Neural crest cell (in vitro differentiated cells): ENCODE results near the gene RIOK3. TPM values are rescaled to one million over a fixed set of nuclear protein-coding genes. Genes with fewer than 3 reads are reported as not detected.

ENCODE experiments used
- DNase-seq: peaks from one replicate; pipeline ENCODE4 v3.0.0; 2021; ENCODE audit warnings: low read depth, mixed read lengths, low spot score
- H3K27ac Mint-ChIP-seq: one replicate; pipeline ENCODE4 v1.8.0; 2021; ENCODE audit warnings: mild to moderate bottlenecking, mixed read lengths; ENCODE audit not compliant: unreplicated experiment
- H3K27me3 Mint-ChIP-seq: 2 replicates; pipeline ENCODE4 v1.8.0; 2021; ENCODE audit warnings: low read depth, mild to moderate bottlenecking, mixed read lengths
- H3K36me3 Mint-ChIP-seq: 2 replicates; pipeline ENCODE4 v1.8.0; 2021; ENCODE audit warnings: low read depth, mild to moderate bottlenecking, mixed read lengths
- H3K4me1 Mint-ChIP-seq: 2 replicates; pipeline ENCODE4 v1.8.0; 2021; ENCODE audit warnings: mixed read lengths
- H3K4me3 Mint-ChIP-seq: one replicate; pipeline ENCODE4 v1.8.0; 2021; ENCODE audit warnings: mild to moderate bottlenecking, mixed read lengths
- H3K9me3 Mint-ChIP-seq: 2 replicates; pipeline ENCODE4 v1.8.0; 2021; ENCODE audit warnings: mixed read lengths
- total RNA-seq: library from RNA; stranded (reverse); gene quantifications from 2 replicates; pipeline ENCODE4 v1.2.1, GENCODE V29; 2021
- TF ChIP-seq, protein P1 (sequence below): fragments of 200-600 bp; sonication (generic); conservative IDR thresholded peaks from 2 replicates; pipeline ENCODE4 v1.5.0; 2021; ENCODE audit warnings: antibody characterized with exemption, mild to moderate bottlenecking

Gene RIOK3
- total RNA-seq, 1 donor from 2014 or later = 39.4 TPM

DNA sequence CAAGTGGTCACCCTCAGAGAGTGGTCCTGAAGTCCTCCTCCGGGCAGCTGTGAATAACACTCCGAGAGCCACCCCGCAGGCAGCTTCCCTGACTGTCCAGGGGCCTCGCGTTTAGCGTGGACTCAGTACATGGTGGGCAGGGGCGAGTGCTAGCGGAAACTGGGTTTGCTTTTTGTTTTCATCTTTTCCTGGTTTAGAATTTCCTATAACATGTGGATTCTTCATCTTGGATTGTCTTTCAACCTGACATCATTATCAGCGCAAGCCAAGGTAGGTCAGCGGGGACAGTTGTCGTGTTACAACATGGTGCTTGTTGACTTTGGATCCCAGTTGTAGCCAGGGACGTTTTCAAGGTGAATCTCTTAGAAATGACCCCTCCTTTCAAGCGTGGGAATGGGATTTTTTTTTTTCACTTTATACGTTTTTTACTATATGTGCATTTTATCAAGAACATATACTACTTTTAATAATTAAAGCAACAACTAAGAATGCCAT is 71.2 kb downstream of the RIOK3 start:
- Mint-ChIP-seq H3K4me1 (no peaks in the 10 kb centered on the region), H3K9me3 (no peaks in the 10 kb centered on the region), H3K27ac (no peak overlapping the region), H3K27me3 (no peaks in the 10 kb centered on the region), H3K4me3 (no peak overlapping the region), H3K36me3 (peaks cover 31% of the 10 kb centered on the region)
- TF ChIP-seq, protein P1, sequence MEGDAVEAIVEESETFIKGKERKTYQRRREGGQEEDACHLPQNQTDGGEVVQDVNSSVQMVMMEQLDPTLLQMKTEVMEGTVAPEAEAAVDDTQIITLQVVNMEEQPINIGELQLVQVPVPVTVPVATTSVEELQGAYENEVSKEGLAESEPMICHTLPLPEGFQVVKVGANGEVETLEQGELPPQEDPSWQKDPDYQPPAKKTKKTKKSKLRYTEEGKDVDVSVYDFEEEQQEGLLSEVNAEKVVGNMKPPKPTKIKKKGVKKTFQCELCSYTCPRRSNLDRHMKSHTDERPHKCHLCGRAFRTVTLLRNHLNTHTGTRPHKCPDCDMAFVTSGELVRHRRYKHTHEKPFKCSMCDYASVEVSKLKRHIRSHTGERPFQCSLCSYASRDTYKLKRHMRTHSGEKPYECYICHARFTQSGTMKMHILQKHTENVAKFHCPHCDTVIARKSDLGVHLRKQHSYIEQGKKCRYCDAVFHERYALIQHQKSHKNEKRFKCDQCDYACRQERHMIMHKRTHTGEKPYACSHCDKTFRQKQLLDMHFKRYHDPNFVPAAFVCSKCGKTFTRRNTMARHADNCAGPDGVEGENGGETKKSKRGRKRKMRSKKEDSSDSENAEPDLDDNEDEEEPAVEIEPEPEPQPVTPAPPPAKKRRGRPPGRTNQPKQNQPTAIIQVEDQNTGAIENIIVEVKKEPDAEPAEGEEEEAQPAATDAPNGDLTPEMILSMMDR = no peak
- DNase-seq = no peak

DNA sequence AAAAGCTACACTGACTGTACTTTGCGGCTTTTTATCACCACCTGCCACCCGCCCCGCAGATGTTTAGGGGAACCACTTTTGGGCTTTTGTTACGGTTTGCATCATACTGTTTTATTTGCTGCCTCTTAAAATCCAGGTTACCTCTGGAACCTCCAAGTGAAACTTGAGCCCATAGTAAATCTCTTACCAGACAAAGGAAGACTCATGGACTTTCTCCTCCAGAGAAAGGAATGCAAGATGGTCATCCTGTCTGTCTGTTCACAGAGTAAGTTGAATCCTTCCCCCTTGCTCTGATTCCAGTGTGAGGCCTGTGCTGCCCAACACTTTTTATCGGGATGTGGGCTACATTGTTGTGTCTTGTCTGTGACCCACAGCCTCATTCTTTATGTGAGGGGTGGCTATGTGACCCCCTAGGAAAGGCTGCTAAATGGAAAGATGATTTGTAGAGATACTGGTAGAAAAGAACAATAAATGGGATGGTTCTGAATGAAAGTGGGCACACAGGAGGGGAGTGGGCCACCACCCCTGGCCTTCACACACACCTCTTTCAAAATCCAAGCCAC is 73.5 kb downstream of the RIOK3 start:
- Mint-ChIP-seq H3K27ac (no peak overlapping the region), H3K9me3 (no peaks in the 10 kb centered on the region), H3K27me3 (no peaks in the 10 kb centered on the region), H3K4me1 (no peaks in the 10 kb centered on the region), H3K4me3 (no peak overlapping the region), H3K36me3 (peaks cover 23% of the 10 kb centered on the region)
- TF ChIP-seq, protein P1 = no peak
- DNase-seq = no peak

DNA sequence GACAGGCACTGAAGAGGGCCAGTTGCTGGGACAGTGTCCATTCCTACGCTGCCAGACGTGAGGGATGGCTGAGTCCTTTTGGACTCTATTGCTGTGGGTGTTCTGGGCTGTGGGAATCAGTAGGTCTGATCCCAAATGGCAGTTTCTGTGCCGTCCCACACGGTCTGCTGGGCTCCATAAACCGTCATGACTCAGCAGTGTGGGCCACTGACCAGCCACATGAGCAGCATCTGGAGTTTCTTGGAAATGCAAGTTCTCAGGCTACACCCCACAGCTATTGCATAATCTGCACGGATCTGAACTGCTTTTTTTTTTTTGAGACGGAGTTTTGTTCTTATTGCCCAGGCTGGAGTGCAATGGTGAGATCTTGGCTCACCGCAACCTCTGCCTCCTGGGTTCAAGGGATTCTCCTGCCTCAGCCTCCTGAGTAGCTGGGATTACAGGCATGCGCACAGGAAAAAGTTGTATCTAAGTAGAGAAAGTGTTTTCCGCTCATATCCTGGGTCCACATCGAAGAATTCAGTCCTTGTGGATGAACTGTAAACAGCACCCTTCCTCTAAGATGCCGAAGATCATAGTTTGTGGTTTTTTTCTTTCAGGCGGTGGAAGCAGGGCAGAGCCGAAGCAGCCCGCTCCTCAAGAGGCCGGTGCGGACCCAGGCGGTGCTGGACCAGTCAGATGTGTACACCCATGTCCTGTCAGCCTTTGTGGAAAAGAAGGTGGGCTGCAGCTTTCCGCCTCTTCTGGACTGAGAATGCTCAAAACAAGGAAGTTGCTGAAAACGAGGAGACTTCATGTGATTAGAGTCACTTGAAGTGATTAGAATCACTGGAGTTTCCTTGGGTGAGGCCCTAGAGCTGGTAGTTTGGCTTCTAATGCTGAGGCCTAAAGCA is 75.7 kb downstream of the RIOK3 start:
- peaks cover 17% of the 10 kb centered on the region for H3K36me3 Mint-ChIP-seq
- peak overlapping the region; percentile 31 for H3K27ac Mint-ChIP-seq
- DNase-seq = no peak
- H3K4me1 Mint-ChIP-seq = no peaks in the 10 kb centered on the region
- H3K4me3 Mint-ChIP-seq = no peak overlapping the region
- TF ChIP-seq, protein P1 = no peak
- no peaks in the 10 kb centered on the region for H3K9me3 Mint-ChIP-seq
- H3K27me3 Mint-ChIP-seq = no peaks in the 10 kb centered on the region

DNA sequence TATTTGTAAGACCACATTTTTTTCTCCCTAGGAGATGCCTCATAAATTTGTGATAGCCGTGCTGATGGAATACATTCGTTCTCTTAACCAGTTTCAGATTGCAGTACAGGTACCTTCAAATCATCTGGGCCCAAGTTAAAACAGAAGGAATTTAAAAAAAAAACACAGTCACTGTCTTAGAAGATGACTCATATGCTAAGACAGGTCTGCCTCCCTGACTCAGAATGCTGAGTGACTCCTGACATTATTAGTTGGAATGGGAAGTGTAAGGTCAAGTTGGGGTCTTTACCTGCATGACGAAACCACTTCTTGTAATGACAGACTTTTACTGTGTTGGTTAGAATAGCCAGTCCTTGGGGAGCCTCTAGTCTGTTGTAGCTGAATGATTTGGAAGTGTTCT is 76.5 kb downstream of the RIOK3 start:
- Mint-ChIP-seq H3K4me3 (no peak overlapping the region), H3K27ac (no peak overlapping the region), H3K4me1 (no peaks in the 10 kb centered on the region), H3K9me3 (no peaks in the 10 kb centered on the region), H3K27me3 (no peaks in the 10 kb centered on the region), H3K36me3 (peaks cover 14% of the 10 kb centered on the region)
- DNase-seq = no peak
- TF ChIP-seq, protein P1 = no peak

DNA sequence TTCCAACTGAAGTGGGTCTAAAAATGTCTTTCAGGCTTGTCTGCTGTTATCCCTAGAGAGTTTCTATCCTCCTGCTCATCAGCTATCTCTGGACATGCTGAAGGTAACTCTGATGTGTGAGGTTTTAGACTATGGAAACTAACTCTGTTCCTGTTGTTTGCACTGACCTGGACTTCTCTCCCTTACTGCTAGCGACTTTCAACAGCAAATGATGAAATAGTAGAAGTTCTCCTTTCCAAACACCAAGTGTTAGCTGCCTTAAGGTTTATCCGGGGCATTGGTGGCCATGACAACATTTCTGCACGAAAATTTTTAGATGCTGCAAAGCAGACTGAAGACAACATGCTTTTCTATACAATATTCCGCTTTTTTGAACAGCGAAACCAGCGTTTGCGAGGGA is 77.1 kb downstream of the RIOK3 start:
- Mint-ChIP-seq H3K36me3 (peaks cover 18% of the 10 kb centered on the region), H3K27me3 (no peaks in the 10 kb centered on the region), H3K4me3 (no peak overlapping the region), H3K4me1 (no peaks in the 10 kb centered on the region), H3K27ac (no peak overlapping the region), H3K9me3 (no peaks in the 10 kb centered on the region)
- DNase-seq = no peak
- TF ChIP-seq, protein P1 = no peak
